NCI-H510A treated with DMSO at 0.1 percent for 48 hours (cell line): ENCODE results near the gene PLCH1.

ENCODE experiments used
- DNase-seq: peaks from one replicate; lab custom pipeline; 2025; lab: John Stamatoyannopoulos, UW

The PLCH1 gene

GRCh38 chr3:155548195-155548594 lies 196.7 kb downstream of the PLCH1 start:
- no peak for DNase-seq

- DNase-seq = no peak
Measured at GRCh38 chr3:155535098-155535497, 209.8 kb downstream of the PLCH1 start.

- no peak for DNase-seq
Measured at GRCh38 chr3:155528579-155528978, 216.3 kb downstream of the PLCH1 start.

- no peak for DNase-seq
Measured at GRCh38 chr3:155525324-155525833, 219.5 kb downstream of the PLCH1 start.

- no peak for DNase-seq
Measured at GRCh38 chr3:155520463-155520862, 224.4 kb downstream of the PLCH1 start.

GRCh38 chr3:155519078-155519477 lies 225.8 kb downstream of the PLCH1 start:
- DNase-seq = peak; percentile 34

- DNase-seq = no peak
Measured at GRCh38 chr3:155517903-155518302, 227.0 kb downstream of the PLCH1 start.

GRCh38 chr3:155516439-155516838 lies 228.4 kb downstream of the PLCH1 start:
- DNase-seq = no peak

GRCh38 chr3:155512867-155513261 lies 232.0 kb downstream of the PLCH1 start:
- no peak for DNase-seq

GRCh38 chr3:155512175-155512866 lies 232.6 kb downstream of the PLCH1 start:
- DNase-seq = no peak

- DNase-seq = peak; percentile 86
Measured at GRCh38 chr3:155504682-155505081, 240.2 kb downstream of the PLCH1 start.

- DNase-seq = no peak
Measured at GRCh38 chr3:155502630-155503029, 242.2 kb downstream of the PLCH1 start.

- no peak for DNase-seq
Measured at GRCh38 chr3:155500194-155500818, 244.6 kb downstream of the PLCH1 start.

- DNase-seq = no peak
Measured at GRCh38 chr3:155497930-155498647, 246.8 kb downstream of the PLCH1 start.

- DNase-seq = no peak
Measured at GRCh38 chr3:155496206-155496605, 248.7 kb downstream of the PLCH1 start.

GRCh38 chr3:155495387-155495786 lies 249.5 kb downstream of the PLCH1 start:
- no peak for DNase-seq

- DNase-seq = no peak
Measured at GRCh38 chr3:155494332-155494731, 250.5 kb downstream of the PLCH1 start.

GRCh38 chr3:155492841-155493240 lies 252.0 kb downstream of the PLCH1 start:
- no peak for DNase-seq

- no peak for DNase-seq
Measured at GRCh38 chr3:155491696-155492095, 253.2 kb downstream of the PLCH1 start.

GRCh38 chr3:155488671-155489070 lies 256.2 kb downstream of the PLCH1 start:
- no peak for DNase-seq

GRCh38 chr3:155485897-155486296 lies 259.0 kb downstream of the PLCH1 start:
- no peak for DNase-seq

- no peak for DNase-seq
Measured at GRCh38 chr3:155481591-155481990, 263.3 kb downstream of the PLCH1 start.

- no peak for DNase-seq
Measured at GRCh38 chr3:155481089-155481488, 263.8 kb downstream of the PLCH1 start.
